SU-DHL-6 (cell line): ENCODE results near the gene PER2.

Experiments
- CTCF ChIP-seq: fragments of 200-600 bp; sonication (generic); IDR thresholded peaks from one replicate; pipeline ENCODE4 v1.5.1; 2017; ENCODE audit warnings: antibody characterized with exemption, mild to moderate bottlenecking, low read length, moderate library complexity; ENCODE audit not compliant: insufficient read depth, poor library complexity, severe bottlenecking
- EZH2phosphoT487 ChIP-seq: fragments of 200-600 bp; sonication (generic), shearing (Covaris generic); conservative IDR thresholded peaks from 2 replicates; pipeline ENCODE4 v1.6.1; 2018; ENCODE audit warnings: mild to moderate bottlenecking, antibody characterized with exemption, low read length, moderate library complexity, mixed read lengths

- TF ChIP-seq EZH2phosphoT487: no peak
- no peak for TF ChIP-seq CTCF
These were observed 6.2 kb upstream of the PER2 start for GRCh38 chr2:238294393-238295143.
